NOMO-1 treated with DMSO at 0.1 percent for 48 hours (cell line): Measurements from ENCODE around the gene RAB3D.
"Not testable (repeated sequence)": the region's sequence is repeated elsewhere in the genome, so short reads cannot be mapped to it uniquely, and the experiment has no call there.

Experiments used
- DNase-seq: peaks from one replicate; lab custom pipeline; 2025; ENCODE audit not compliant: unreplicated experiment; lab: John Stamatoyannopoulos, UW

Gene RAB3D

GRCh38 chr19:11367528-11367927, 28.1 kb upstream of the RAB3D start:
- no peak for DNase-seq

- no peak for DNase-seq
Observed at GRCh38 chr19:11365557-11366117, 26.2 kb upstream of the RAB3D start.

- DNase-seq: no peak
Observed at GRCh38 chr19:11364935-11365334, 25.5 kb upstream of the RAB3D start.

GRCh38 chr19:11364296-11364904, 24.9 kb upstream of the RAB3D start:
- no peak for DNase-seq

GRCh38 chr19:11363881-11364280, 24.4 kb upstream of the RAB3D start:
- no peak for DNase-seq

- DNase-seq: no peak
Observed at GRCh38 chr19:11361771-11362731, 22.6 kb upstream of the RAB3D start.

GRCh38 chr19:11361037-11361770, 21.7 kb upstream of the RAB3D start:
- no peak for DNase-seq

- DNase-seq: no peak
Observed at GRCh38 chr19:11359421-11359820, 20.0 kb upstream of the RAB3D start.

- no peak for DNase-seq
Observed at GRCh38 chr19:11356676-11357550, 17.5 kb upstream of the RAB3D start.

GRCh38 chr19:11356074-11356397, 16.6 kb upstream of the RAB3D start:
- DNase-seq: no peak

- DNase-seq: peak; percentile 83
Observed at GRCh38 chr19:11355160-11356073, 16.0 kb upstream of the RAB3D start, which contains the start of gene PLPPR2. PLPPR2 (plus strand) TSS chr19:11355432; CDS start chr19:11357674, 2,242 bp downstream.

GRCh38 chr19:11354102-11354501, 14.6 kb upstream of the RAB3D start:
- DNase-seq: not testable (repeated sequence)

GRCh38 chr19:11349171-11349570, 9.7 kb upstream of the RAB3D start:
- no peak for DNase-seq

GRCh38 chr19:11347546-11348039, 8.1 kb upstream of the RAB3D start:
- DNase-seq: no peak

- peak; percentile 98 for DNase-seq
Observed at GRCh38 chr19:11346104-11346940, 6.9 kb upstream of the RAB3D start, which contains the start of the genes CCDC159 and TMEM205. CCDC159 (plus strand) TSS chr19:11346519; CDS start chr19:11346607, 88 bp downstream. TMEM205 (minus strand) TSS chr19:11346268; CDS start chr19:11345619, 649 bp downstream.

GRCh38 chr19:11345122-11345803, 5.8 kb upstream of the RAB3D start:
- no peak for DNase-seq

GRCh38 chr19:11342429-11342828, 3.0 kb upstream of the RAB3D start:
- DNase-seq: no peak
